H1 (cell line): ENCODE data around the gene ZC3H14. TPM values are rescaled to one million over a fixed set of nuclear protein-coding genes. Genes with fewer than 3 reads are reported as not detected.

Experiments used
- CBX8 ChIP-seq: fragments of 300-800, 300-1000 bp; sonication (generic); IDR thresholded peaks from 2 replicates; pipeline ENCODE4 v1.7.1; 2016; ENCODE audit warnings: low read depth, low read length, borderline replicate concordance
- HDAC2 ChIP-seq, 2 experiments: fragments of 300-600 bp in 1 of 2; sonication (generic) in 1 of 2; IDR thresholded peaks; 2 replicates each; pipeline ENCODE4 v1.6.1; 2011 to 2012; ENCODE audit warnings: low read depth in 2 of 2, low read length in 2 of 2, mild to moderate bottlenecking in 2 of 2, moderate library complexity in 2 of 2, borderline replicate concordance in 1 of 2, inconsistent platforms in 1 of 2
- POU5F1 ChIP-seq: IDR thresholded peaks from 2 replicates; pipeline ENCODE4 v1.6.1; 2011; ENCODE audit warnings: low read depth, mild to moderate bottlenecking, low read length, moderate library complexity
- polyA plus RNA-seq, 7 experiments: library from polyadenylated mRNA; depleted of rRNA in 3 of 7; stranded (reverse) in 5 of 7; unstranded in 2 of 7; fragments of >200 nt in 5 of 7; fragments of 200-250 nt in 2 of 7; gene quantifications; 1 replicate in 5 of 7; 2 replicates in 1 of 7; 4 replicates in 1 of 7; pipeline versions ENCODE4 v1.2.1 to v1.2.3, GENCODE V29; 2011 to 2013; ENCODE audit warnings: missing spikeins in 2 of 7, mixed read lengths in 2 of 7
- total RNA-seq: library from RNA; stranded (reverse); fragmentation: NEBNext Ultra II Directional; extraction: Animal tissue kit (Norgen Biotek cat#: 25700); gene quantifications from 2 replicates; pipeline ENCODE4 v1.2.1, GENCODE V29; 2021
- TF ChIP-seq, protein P1 (sequence below): IDR thresholded peaks from 2 replicates; pipeline ENCODE4 v1.6.1; 2012; ENCODE audit warnings: low read length, inconsistent platforms

The ZC3H14 gene
- total and polyA plus RNA-seq, 2 of the 8 experiments (the other 6 are each of a cell fraction or from before 2014, with no cell fraction given), result 86.0 to 99.1 TPM

DNA sequence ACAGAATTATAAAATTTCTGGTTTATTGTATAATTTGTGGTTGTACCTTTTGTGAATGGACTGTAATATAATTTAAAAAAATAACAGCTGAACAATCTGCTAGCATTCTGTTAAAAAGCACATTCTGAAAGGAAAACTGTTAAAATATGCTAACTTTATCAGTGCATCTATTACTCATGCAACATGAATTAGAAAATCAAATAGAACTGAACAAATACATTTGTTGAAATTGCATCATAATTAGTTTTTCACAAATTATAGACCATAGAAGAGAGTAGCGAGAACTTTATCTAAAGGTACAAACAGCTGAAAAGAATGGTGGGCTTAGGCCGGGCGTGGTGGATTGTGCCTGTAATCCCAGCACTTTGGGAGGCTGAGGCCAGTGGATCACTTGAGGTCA, 41.0 kb upstream of the ZC3H14 start (continued):
- TF ChIP-seq HDAC2 (IDR thresholded peaks at IDR 0.05; ENCODE audit: borderline replicate concordance in 1 of 2, low read depth in 2 of 2, low read length in 2 of 2) (no peak), CBX8 (no peak), POU5F1 (no peak)
- TF ChIP-seq, protein P1, sequence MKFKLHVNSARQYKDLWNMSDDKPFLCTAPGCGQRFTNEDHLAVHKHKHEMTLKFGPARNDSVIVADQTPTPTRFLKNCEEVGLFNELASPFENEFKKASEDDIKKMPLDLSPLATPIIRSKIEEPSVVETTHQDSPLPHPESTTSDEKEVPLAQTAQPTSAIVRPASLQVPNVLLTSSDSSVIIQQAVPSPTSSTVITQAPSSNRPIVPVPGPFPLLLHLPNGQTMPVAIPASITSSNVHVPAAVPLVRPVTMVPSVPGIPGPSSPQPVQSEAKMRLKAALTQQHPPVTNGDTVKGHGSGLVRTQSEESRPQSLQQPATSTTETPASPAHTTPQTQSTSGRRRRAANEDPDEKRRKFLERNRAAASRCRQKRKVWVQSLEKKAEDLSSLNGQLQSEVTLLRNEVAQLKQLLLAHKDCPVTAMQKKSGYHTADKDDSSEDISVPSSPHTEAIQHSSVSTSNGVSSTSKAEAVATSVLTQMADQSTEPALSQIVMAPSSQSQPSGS, result no peak
